PFSK-1 (cell line): Measurements from ENCODE around the gene LUZP2.

ENCODE experiments used
- FOXP2 ChIP-seq: optimal IDR thresholded peaks from 2 replicates; pipeline ENCODE3; 2011; ENCODE audit warnings: borderline replicate concordance, control low read depth, inconsistent platforms; ENCODE audit not compliant: insufficient read depth; ENCODE audit errors: extremely low read length, extremely low read depth
- POLR2AphosphoS5 ChIP-seq: IDR thresholded peaks from 2 replicates; pipeline ENCODE4 v1.6.1; 2012; ENCODE audit warnings: low read depth, mild to moderate bottlenecking, control low read depth, low read length, moderate library complexity
- SIN3A ChIP-seq: IDR thresholded peaks from 2 replicates; pipeline ENCODE4 v1.6.1; 2012; ENCODE audit warnings: mild to moderate bottlenecking, low read length, moderate library complexity, borderline replicate concordance; ENCODE audit not compliant: insufficient read depth
- TAF1 ChIP-seq: IDR thresholded peaks from 2 replicates; pipeline ENCODE4 v1.6.1; 2012; ENCODE audit warnings: low read length, control low read depth, borderline replicate concordance; ENCODE audit not compliant: insufficient read depth
- TF ChIP-seq, protein P1 (sequence below), 2 experiments: IDR thresholded peaks; 2 replicates each; pipeline versions ENCODE4 v1.6.1 to v1.8.0; 2011 to 2012; ENCODE audit warnings: low read depth in 2 of 2, low read length in 2 of 2, control low read depth in 1 of 2, inconsistent platforms in 1 of 2, mild to moderate bottlenecking in 1 of 2, moderate library complexity in 1 of 2; ENCODE audit not compliant: insufficient read depth in 1 of 2

LUZP2 gene

DNA sequence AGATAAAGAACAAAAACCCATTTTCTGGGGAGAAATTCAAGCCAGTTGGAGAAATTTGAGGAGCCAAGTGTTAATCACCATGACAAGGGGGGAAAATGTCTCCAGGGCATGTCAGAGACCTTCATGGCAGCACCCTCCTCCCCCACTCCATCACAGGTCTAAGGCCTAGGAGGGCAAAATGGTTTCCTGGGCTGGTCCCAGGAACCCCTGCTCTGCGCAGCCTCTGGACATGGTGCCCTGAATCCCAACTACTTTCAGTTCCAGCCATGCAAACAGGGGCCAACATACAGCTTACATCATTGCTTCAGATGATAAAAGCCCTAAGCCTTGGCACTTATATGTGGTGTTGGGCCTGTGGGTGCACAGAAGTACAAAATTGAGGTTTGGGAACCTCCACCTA lies 167.5 kb downstream of the LUZP2 start:
- TF ChIP-seq, protein P1, sequence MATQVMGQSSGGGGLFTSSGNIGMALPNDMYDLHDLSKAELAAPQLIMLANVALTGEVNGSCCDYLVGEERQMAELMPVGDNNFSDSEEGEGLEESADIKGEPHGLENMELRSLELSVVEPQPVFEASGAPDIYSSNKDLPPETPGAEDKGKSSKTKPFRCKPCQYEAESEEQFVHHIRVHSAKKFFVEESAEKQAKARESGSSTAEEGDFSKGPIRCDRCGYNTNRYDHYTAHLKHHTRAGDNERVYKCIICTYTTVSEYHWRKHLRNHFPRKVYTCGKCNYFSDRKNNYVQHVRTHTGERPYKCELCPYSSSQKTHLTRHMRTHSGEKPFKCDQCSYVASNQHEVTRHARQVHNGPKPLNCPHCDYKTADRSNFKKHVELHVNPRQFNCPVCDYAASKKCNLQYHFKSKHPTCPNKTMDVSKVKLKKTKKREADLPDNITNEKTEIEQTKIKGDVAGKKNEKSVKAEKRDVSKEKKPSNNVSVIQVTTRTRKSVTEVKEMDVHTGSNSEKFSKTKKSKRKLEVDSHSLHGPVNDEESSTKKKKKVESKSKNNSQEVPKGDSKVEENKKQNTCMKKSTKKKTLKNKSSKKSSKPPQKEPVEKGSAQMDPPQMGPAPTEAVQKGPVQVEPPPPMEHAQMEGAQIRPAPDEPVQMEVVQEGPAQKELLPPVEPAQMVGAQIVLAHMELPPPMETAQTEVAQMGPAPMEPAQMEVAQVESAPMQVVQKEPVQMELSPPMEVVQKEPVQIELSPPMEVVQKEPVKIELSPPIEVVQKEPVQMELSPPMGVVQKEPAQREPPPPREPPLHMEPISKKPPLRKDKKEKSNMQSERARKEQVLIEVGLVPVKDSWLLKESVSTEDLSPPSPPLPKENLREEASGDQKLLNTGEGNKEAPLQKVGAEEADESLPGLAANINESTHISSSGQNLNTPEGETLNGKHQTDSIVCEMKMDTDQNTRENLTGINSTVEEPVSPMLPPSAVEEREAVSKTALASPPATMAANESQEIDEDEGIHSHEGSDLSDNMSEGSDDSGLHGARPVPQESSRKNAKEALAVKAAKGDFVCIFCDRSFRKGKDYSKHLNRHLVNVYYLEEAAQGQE (IDR thresholded peaks at IDR 0.05; ENCODE audit: insufficient read depth in 1 of 2, low read depth in 2 of 2, low read length in 2 of 2): no peak
- TF ChIP-seq TAF1: no peak
- no peak for TF ChIP-seq FOXP2
- TF ChIP-seq SIN3A: no peak
- no peak for TF ChIP-seq POLR2AphosphoS5

GRCh38 chr11:24667353-24667968 lies 170.6 kb downstream of the LUZP2 start:
- TF ChIP-seq POLR2AphosphoS5 (no peak), SIN3A (no peak), TAF1 (no peak), FOXP2 (no peak)
- TF ChIP-seq, protein P1 (IDR thresholded peaks at IDR 0.05; ENCODE audit: insufficient read depth in 1 of 2, low read depth in 2 of 2, low read length in 2 of 2): no peak

DNA sequence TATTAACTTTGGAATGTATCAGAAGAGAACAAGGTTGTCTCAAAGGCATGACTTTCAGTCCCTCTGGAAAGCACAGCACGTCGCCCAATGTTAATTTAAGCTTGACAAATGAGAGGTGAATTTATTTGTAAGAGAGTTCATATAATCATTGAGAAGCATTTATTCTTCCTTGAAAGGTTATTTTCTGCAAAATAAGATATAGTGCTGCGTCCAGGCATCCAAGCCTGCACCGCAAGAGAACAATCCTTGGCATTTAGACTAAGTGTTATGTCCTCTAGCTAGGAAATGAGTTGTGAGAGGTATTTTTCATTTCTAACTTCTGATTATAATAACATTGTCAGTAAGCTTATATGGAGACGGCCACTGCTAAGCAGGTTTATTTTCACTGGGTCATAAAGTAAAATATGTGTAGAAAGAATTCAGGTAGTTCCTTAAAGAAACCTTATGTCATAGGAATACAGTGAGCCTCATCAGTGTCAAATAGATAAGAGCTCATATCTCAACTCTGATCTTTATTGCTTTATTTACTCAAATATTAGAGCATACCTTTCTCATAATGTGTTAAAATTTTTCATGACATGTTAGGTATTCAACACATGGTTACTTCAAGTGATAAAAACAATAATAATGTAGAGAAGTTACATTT lies 182.0 kb downstream of the LUZP2 start:
- TF ChIP-seq, protein P1 (IDR thresholded peaks at IDR 0.05; ENCODE audit: insufficient read depth in 1 of 2, low read depth in 2 of 2, low read length in 2 of 2): no peak
- TF ChIP-seq TAF1 (no peak), POLR2AphosphoS5 (no peak), FOXP2 (no peak), SIN3A (no peak)

DNA sequence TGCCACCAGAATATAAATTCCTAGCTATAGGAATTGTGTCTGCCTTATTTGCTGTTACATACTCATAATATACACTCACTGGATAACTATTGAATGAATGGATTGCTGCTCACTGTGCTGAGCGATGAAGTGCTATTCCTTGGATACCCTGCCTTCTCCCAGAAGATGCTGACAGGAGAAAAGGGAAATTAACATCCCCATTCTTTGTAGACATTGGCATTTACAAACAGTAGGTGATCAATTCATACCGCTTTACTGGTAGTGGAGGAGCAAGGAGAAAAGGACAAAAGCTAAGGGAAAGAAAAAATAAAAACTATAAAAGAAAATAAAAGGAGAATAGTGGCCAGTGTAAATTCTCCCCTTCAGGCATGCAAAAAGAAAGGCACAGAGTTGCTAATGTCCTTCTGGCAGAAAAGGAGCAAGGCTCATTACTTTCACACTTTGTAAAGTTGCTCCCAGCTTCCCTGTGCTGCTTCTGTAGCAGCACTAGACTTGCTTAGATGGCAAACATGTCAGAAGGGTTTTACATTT lies 183.0 kb downstream of the LUZP2 start:
- no peak for TF ChIP-seq POLR2AphosphoS5
- no peak for TF ChIP-seq TAF1
- TF ChIP-seq, protein P1 (IDR thresholded peaks at IDR 0.05; ENCODE audit: insufficient read depth in 1 of 2, low read depth in 2 of 2, low read length in 2 of 2): no peak
- TF ChIP-seq SIN3A: no peak
- no peak for TF ChIP-seq FOXP2
